GM11168 (cell line): ENCODE results near the gene CER1.

Experiments
- in situ Hi-C: fragments of 300-500 bp; cut with MboI; formaldehyde crosslinking; loops from one replicate; pipeline ENCODE4 v1.12.0; 2022; ENCODE audit warnings: low sequenced_read_pairs; ENCODE audit not compliant: unreplicated experiment

CER1 gene

GRCh38 chr9:14722391-14723035 lies at the start of gene CER1:
CER1 (minus strand) TSS chr9:14722733; CDS start chr9:14722672, 61 bp downstream.
- in situ Hi-C loops, result no loop called here

GRCh38 chr9:14770592-14770991 lies 48.1 kb upstream of the CER1 start:
- in situ Hi-C loops, result no loop called here

- in situ Hi-C loops, result loop anchor here (10.0 kb wide), 2 partner anchors 154 to 304 kb away; no protein-coding TSS in a partner anchor
Observed at GRCh38 chr9:14769230-14769571, 46.7 kb upstream of the CER1 start.

- in situ Hi-C loops, result loop anchor here (10.0 kb wide), 2 partner anchors 154 to 304 kb away; no protein-coding TSS in a partner anchor
Observed at GRCh38 chr9:14768405-14769229, 46.1 kb upstream of the CER1 start.

- in situ Hi-C loops, result loop anchor here (10.0 kb wide), 2 partner anchors 151 to 301 kb away; no protein-coding TSS in a partner anchor
Observed at GRCh38 chr9:14766299-14766698, 43.8 kb upstream of the CER1 start.

- in situ Hi-C loops, result loop anchor here (10.0 kb wide), 2 partner anchors 147 to 297 kb away; no protein-coding TSS in a partner anchor
Observed at GRCh38 chr9:14761584-14761983, 39.1 kb upstream of the CER1 start.

- in situ Hi-C loops, result loop anchor here (10.0 kb wide), 2 partner anchors 145 to 295 kb away; no protein-coding TSS in a partner anchor
Observed at GRCh38 chr9:14760060-14760459, 37.5 kb upstream of the CER1 start.

GRCh38 chr9:14756291-14756690 lies 33.8 kb upstream of the CER1 start:
- in situ Hi-C loops, result no loop called here

GRCh38 chr9:14752871-14753270 lies 30.3 kb upstream of the CER1 start:
- in situ Hi-C loops, result no loop called here

- in situ Hi-C loops, result no loop called here
Observed at GRCh38 chr9:14752271-14752670, 29.7 kb upstream of the CER1 start.

- in situ Hi-C loops, result no loop called here
Observed at GRCh38 chr9:14750821-14751220, 28.3 kb upstream of the CER1 start.

- in situ Hi-C loops, result no loop called here
Observed at GRCh38 chr9:14749741-14750211, 27.2 kb upstream of the CER1 start.

- in situ Hi-C loops, result no loop called here
Observed at GRCh38 chr9:14748373-14748772, 25.8 kb upstream of the CER1 start.

GRCh38 chr9:14747111-14747510 lies 24.6 kb upstream of the CER1 start:
- in situ Hi-C loops, result no loop called here

- in situ Hi-C loops, result no loop called here
Observed at GRCh38 chr9:14746626-14747025, 24.1 kb upstream of the CER1 start.

GRCh38 chr9:14744768-14745167 lies 22.2 kb upstream of the CER1 start:
- in situ Hi-C loops, result no loop called here

- in situ Hi-C loops, result no loop called here
Observed at GRCh38 chr9:14741369-14741768, 18.8 kb upstream of the CER1 start.

GRCh38 chr9:14733133-14733532 lies 10.6 kb upstream of the CER1 start:
- in situ Hi-C loops, result no loop called here

- in situ Hi-C loops, result no loop called here
Observed at GRCh38 chr9:14731294-14731981, 8.9 kb upstream of the CER1 start.

- in situ Hi-C loops, result no loop called here
Observed at GRCh38 chr9:14730461-14730898, 7.9 kb upstream of the CER1 start.

GRCh38 chr9:14723301-14723700 lies 768 bp upstream of the CER1 start:
- in situ Hi-C loops, result no loop called here
